Activated CD4-positive, CD25-positive, alpha-beta regulatory T cell treated with anti-CD3 and anti-CD28 coated beads, Interleukin-2, amount 50 U/mL, for 16 hours (primary cell): ENCODE measurements around the gene RELL2.
"Not testable (repeated sequence)": the region's sequence is repeated elsewhere in the genome, so short reads cannot be mapped to it uniquely, and the experiment has no call there.

ENCODE experiments used
- DNase-seq: peaks from one replicate; pipeline ENCODE4 v3.0.0-alpha.2; 2020; ENCODE audit warnings: low read depth, low spot score

The RELL2 gene

GRCh38 chr5:141636413-141637122 is at the start of gene RELL2, which contains the start of gene HDAC3:
Gene RELL2 (plus strand): TSS chr5:141636997. CDS start chr5:141638226, 1,229 bp downstream.
Gene HDAC3 (minus strand): TSS chr5:141636849. CDS start chr5:141636790, 59 bp downstream.
- peak; percentile 82 for DNase-seq

DNA sequence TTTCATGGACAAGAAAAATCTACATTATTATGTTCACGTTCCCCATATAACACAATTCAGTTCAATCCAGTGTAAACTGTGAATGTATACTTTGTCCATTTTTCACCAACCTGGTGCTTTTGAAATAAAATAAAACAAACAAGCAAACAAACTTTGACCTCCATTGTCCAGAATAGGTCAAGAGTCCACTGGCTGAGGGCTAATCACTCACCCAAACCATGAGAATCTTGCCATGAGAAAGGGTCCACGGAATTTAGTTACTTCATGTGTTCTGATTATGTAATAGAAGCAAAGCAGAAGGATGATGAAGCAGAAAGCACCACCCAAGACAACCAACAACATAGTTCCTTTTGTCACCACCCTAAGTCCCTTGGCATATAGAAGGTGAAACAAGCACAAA is 46.7 kb upstream of the RELL2 start:
- no peak for DNase-seq

- no peak for DNase-seq
Observed at GRCh38 chr5:141596867-141597266, 39.9 kb upstream of the RELL2 start.

DNA sequence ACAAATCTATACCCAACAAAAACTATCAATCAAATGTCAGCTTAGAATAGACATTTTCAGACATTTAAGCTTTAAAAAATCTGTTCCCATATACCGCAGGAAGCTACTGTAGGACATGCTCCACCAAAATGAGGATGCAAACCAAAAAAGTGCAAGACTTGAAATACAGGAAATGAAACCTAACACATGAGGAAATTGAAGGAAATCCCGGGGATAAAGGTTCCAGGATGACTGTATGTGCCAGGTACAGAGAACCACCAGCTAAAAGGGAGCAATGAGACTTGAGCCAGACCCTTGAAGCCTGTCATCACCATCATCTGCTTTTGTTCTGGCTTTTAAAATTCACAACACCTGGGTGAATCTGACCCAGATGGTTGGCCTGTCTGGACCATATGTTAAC is 39.4 kb upstream of the RELL2 start:
- no peak for DNase-seq

- DNase-seq, result no peak
Observed at GRCh38 chr5:141597814-141598213, 39.0 kb upstream of the RELL2 start.

DNA sequence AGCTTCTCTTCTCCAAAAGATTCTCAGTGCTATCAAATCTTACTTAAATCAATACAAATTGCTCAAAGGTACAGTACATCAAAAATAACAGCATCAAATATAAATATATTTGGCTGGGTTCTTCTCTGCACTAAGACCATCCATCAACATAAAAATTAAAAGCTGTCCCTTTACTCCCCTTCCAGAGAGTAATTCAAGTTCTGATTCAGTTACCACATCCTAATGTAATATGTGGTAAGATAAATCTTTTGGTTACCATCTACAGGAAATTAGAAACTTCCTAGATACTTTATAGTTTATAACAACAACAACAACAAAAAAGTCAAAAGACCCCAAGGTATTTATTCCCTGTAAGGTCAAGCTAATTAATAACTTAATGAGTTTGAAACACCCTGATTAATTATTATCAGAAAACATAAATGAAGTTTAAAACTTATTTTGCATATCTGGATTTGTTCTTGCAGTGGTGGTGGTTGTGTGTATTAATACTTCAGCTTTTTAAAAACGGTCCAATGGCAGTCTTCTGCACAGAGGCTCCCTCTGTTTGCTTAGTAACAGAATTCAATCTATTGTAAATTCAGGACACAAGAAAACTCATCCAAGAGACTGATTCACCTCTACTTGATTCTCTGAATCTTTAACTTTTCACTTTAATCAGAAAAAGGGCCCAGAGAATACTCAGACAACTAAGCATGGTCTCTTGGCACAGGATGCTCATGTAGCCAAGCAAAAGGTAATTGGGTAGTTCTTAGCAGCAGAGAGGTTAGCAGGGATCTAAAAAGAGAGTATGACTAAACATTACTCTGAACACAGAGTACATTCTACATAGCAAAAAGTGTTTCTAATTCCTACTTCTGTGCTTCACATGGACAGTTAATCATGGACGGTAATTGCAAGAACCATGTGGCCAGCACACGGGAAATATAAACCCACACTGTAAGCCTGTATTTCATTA is 38.1 kb upstream of the RELL2 start:
- no peak for DNase-seq

GRCh38 chr5:141602606-141603005 is 34.2 kb upstream of the RELL2 start:
- DNase-seq, result no peak

GRCh38 chr5:141603923-141604717 is 32.7 kb upstream of the RELL2 start:
- no peak for DNase-seq

DNA sequence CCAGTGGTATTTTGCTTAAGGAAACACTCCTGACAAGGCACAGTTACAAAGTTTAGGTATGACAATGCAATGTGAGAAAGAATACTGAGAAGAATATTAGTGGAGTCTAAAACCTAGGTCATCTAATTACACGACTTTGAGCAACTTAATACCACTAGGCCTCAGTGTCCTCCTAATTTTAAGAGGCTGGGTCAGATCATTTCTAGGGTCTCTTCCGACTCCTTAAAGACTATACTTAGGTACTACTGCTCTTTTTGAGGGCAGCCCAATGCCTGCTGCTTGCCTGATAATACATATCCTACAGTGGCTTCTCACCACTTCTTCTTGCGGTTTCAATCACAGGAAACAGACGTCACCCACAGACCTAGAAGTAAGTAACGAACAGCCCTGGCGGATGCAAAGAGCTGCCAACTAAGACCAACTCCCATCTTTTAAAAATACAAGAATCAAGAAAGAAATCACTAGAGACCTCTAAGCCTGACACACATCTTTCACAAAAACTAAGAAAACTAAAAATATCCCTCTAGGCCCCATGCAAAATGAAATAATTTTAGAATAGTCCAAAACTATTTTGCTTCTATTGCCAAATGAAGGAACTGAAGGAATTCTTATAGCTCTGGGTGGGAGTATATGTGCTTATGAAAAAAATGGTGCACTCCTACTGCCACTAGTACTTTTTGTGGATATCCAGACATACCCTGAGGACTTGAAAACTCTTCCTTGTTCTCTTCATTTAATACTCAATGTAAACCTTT is 31.1 kb upstream of the RELL2 start:
- DNase-seq, result peak; percentile 64

GRCh38 chr5:141608046-141608445 is 28.8 kb upstream of the RELL2 start:
- no peak for DNase-seq

- no peak for DNase-seq
Observed at GRCh38 chr5:141608557-141608956, 28.2 kb upstream of the RELL2 start.

- no peak for DNase-seq
Observed at GRCh38 chr5:141609044-141609443, 27.8 kb upstream of the RELL2 start.

- not testable (repeated sequence) for DNase-seq
Observed at GRCh38 chr5:141609921-141610320, 26.9 kb upstream of the RELL2 start.

DNA sequence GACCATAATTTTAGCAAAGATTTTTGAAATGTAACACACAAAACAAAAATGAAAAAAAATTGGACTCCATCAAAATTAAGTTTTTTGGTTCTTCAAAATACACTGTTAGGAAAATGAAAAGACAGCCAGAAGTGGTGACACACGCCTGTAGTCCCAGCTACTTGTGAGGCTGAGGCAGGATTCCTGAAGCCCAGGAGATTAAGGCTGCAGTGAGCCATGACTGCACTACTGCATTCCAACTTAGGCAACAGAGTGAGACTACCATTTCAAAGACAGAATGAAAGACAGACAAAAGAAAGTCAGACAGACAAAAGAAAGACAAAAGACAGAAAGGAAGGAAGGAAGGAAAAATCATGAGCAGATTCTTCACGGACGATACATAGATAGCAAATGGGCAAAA is 25.5 kb upstream of the RELL2 start:
- DNase-seq, result no peak

DNA sequence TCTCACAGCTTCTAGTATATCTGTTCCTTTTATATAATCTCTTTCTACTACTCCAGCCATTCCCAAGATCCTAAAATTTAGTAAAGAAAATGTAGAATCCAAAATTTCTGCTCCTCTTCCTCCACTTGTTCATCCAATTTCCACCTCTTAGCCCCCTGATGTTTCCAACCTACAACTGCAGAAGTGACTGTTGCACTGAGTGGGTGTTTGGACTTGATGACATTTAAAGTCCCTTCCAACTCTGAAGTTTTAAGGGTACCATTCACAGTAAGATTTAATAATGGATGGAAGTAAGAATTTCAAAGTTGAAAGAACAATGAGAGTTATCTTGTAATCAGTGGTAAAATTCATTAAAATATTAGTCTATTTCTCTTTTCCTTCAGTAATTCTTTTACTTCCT is 23.5 kb upstream of the RELL2 start:
- no peak for DNase-seq

DNA sequence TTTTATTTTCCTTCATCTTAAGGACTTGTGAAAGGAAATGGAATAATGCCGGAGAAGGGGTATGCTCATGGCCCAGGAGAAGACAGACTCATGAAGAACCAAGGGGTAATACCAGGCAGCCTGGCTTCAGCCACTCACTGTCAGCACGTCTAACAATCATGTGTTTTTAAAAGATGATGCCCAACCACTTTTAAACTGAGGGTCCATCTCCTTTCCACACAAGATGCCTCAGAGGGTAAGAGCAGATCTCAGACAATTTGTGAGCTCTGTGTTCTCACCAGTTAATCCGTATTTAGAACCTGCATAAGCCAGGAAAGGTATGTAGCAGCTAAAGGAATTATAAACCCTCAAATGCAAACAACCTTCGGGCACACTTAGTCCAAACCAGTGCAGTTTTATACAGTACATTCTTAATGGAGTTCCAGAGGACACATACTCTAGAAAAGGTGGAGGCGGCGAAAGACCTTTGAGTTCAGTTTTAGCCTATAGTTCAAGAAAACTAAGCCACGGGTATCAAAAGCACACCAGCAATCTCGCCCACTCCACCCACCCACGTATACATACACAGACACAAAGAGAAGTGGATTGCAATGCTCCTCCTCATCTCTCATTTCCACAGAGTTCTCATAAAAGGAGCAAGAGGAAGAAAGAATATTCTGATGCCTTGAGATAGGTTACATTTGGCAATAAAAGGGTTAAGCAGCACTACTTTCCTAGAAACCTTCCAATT is 20.6 kb upstream of the RELL2 start:
- no peak for DNase-seq

- DNase-seq, result no peak
Observed at GRCh38 chr5:141617128-141617527, 19.7 kb upstream of the RELL2 start.

GRCh38 chr5:141617682-141618029 is 19.1 kb upstream of the RELL2 start:
- no peak for DNase-seq

DNA sequence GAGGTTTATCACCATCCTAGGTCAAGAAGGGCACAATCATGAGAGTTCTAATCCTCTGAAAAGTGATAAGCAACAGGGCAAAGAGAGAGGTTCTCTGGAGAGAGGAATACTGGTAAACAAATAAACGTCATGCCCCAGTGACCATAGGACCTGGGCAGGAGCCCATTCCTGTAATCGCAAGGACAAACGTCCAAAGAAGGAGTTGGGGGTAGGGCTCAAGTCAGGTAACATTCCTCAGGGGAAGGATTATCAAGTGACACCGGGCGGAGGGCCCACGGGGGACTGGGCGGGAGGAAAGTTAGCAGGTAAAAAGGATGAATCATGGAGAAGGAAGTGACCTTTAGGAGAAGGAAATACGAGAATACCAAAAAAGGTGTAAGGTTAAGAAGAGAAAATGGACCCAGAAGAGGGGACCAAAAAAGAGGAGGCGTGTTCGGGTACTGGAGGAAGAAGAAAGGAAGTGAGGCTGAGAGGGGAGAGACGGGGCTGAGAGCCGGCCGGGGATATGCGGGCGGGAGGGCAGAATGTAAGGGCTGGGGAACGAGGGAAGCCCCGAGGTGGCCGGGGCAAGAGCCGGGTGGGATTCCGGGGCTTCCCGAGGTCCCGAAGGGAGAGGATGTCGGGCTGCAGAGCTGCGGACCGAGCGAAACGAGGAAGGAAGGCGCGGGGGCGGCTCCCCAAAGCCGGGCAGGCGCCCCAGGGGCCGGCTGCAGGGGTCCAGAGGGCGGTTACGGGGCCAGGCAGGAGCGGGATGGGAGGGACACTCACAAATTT is 18.6 kb upstream of the RELL2 start:
- DNase-seq, result no peak
